Stimulated activated naive CD8-positive, alpha-beta T cell treated with anti-CD3 and anti-CD28 coated beads, Interleukin-15, amount 100 ng/mL, for 72 hours (primary cell): ENCODE data around the gene KIAA1217.

Experiments used
- ATAC-seq: fragments of 150-1000 bp; cut with Tn5 transposase; 2 replicates; pipeline ENCODE4 v1.10.0; 2021; ENCODE audit warnings: mild to moderate bottlenecking, moderate library complexity
- DNase-seq, 2 donors: peaks; one replicate each; pipeline ENCODE4 v3.0.0; 2021 to 2022
- H3K27ac Mint-ChIP-seq, 2 donors: one replicate each; pipeline ENCODE4 v1.8.0; 2022; ENCODE audit warnings: mild to moderate bottlenecking in 2 of 2, mixed read lengths in 2 of 2, moderate library complexity in 2 of 2
- H3K27me3 Mint-ChIP-seq: one replicate; pipeline ENCODE4 v1.8.0; 2022; ENCODE audit warnings: mixed read lengths
- H3K4me1 Mint-ChIP-seq: one replicate; pipeline ENCODE4 v1.8.0; 2022; ENCODE audit warnings: mild to moderate bottlenecking, mixed read lengths
- H3K4me3 Mint-ChIP-seq, 2 donors: one replicate each; pipeline ENCODE4 v1.8.0; 2022; ENCODE audit warnings: mild to moderate bottlenecking in 2 of 2, mixed read lengths in 2 of 2, moderate library complexity in 1 of 2
- H3K9me3 Mint-ChIP-seq, 2 donors: one replicate each; pipeline ENCODE4 v1.8.0; 2022; ENCODE audit warnings: mixed read lengths in 2 of 2

KIAA1217 gene

DNA sequence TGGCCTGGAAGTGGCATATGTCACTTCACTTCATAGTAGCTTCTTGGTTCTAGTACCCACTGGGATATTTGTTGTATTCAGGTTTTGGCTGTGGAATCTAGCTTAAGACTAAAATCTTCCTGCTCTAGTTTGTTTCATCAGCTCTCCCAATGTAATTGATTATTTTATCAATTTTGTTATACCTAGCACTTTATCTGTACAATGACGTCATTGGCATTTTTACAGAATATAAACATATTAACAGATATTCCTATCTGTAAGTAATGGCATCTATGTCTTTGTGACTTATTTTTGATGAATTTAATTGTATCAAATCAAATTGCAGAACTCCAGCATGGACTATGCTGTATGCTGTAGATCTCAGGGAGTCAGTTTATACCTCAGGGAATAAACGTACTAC, 19.7 kb downstream of the KIAA1217 start:
- Mint-ChIP-seq H3K27me3 (no peaks in the 10 kb centered on the region), H3K4me1 (no peaks in the 10 kb centered on the region), H3K9me3 (no peaks in the 10 kb centered on the region), H3K27ac (no peak overlapping the region), H3K4me3 (no peak overlapping the region)
- DNase-seq (no peak), ATAC-seq (no peak)

GRCh38 chr10:24229909-24230308, 21.0 kb downstream of the KIAA1217 start:
- DNase-seq, result no peak
- ATAC-seq, result no peak
- Mint-ChIP-seq H3K27ac (no peak overlapping the region), H3K27me3 (no peaks in the 10 kb centered on the region), H3K4me3 (no peak overlapping the region), H3K4me1 (no peaks in the 10 kb centered on the region), H3K9me3 (no peaks in the 10 kb centered on the region)

GRCh38 chr10:24231200-24231599, 22.3 kb downstream of the KIAA1217 start:
- H3K27me3 Mint-ChIP-seq, result no peaks in the 10 kb centered on the region
- H3K4me3 Mint-ChIP-seq, result no peak overlapping the region
- H3K27ac Mint-ChIP-seq, result no peak overlapping the region
- no peak for ATAC-seq
- no peaks in the 10 kb centered on the region for H3K9me3 Mint-ChIP-seq
- no peaks in the 10 kb centered on the region for H3K4me1 Mint-ChIP-seq
- no peak for DNase-seq

GRCh38 chr10:24234784-24235183, 25.8 kb downstream of the KIAA1217 start:
- ATAC-seq, result no peak
- Mint-ChIP-seq H3K4me1 (no peaks in the 10 kb centered on the region), H3K4me3 (no peak overlapping the region), H3K27ac (no peak overlapping the region), H3K27me3 (peaks cover 28% of the 10 kb centered on the region), H3K9me3 (no peaks in the 10 kb centered on the region)
- no peak for DNase-seq

DNA sequence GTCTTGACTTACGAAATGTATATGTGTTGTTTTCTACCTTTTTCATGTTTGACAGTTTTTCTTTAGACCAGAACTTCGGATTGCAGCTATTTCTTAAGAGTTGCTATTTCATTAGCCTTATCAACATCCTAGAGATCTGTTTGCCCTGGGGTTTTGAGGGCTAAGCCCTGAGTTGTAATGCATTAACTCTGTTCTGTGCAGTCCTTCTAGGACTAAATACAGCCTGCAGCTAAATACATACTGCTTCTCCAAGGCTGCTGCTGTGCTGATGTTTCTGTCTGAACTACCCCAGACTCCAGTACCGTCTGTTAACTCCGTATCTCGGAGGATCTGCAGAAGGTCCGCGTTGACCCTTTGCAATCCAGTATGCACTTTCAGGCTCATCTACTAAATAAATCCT, 26.5 kb downstream of the KIAA1217 start:
- Mint-ChIP-seq H3K9me3 (no peaks in the 10 kb centered on the region), H3K4me1 (no peaks in the 10 kb centered on the region), H3K27ac (no peak overlapping the region), H3K4me3 (no peak overlapping the region), H3K27me3 (peaks cover 33% of the 10 kb centered on the region)
- DNase-seq, result no peak
- ATAC-seq, result no peak

GRCh38 chr10:24237801-24238395, 29.0 kb downstream of the KIAA1217 start:
- Mint-ChIP-seq H3K9me3 (no peaks in the 10 kb centered on the region), H3K4me3 (no peak overlapping the region), H3K27me3 (peaks cover 39% of the 10 kb centered on the region), H3K4me1 (no peaks in the 10 kb centered on the region), H3K27ac (no peak overlapping the region)
- no peak for ATAC-seq
- DNase-seq, result no peak

DNA sequence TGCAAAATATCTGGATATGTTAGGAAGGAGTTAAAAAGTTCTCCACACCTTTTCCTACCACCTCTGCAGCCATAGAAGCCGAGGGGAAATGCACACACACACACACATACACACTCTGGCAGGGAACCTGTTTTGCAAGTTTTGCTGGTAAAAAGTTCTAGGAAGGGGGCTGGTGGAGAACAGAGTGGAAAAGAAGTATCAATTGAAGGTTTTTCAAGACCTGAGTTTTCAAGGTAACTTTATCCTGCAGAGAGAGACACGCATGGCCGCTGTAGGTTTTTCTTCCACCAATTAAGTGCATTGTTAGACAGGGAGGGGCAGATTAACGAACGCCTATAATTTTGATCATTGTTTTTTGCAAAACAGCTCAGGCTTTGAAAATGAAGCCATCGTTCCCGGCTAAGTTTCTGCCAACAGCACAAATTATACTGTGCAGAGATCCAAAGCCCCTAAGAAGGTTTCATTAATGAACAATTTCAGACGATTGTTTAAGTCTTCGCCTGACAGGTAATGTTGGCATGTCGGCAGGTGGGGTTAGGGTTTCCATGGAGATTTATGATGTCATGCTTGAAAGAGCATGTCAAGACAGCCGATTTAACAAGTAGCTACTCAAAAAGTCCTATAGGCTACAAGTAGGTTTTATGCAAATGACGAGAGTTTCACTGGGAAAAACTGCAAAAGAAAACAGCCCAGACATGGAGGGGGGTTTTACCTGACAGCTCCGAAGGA, 29.7 kb downstream of the KIAA1217 start:
- no peak overlapping the region for H3K27ac Mint-ChIP-seq
- no peak overlapping the region for H3K4me3 Mint-ChIP-seq
- no peaks in the 10 kb centered on the region for H3K4me1 Mint-ChIP-seq
- DNase-seq, result no peak
- peaks cover 40% of the 10 kb centered on the region for H3K27me3 Mint-ChIP-seq
- H3K9me3 Mint-ChIP-seq, result no peaks in the 10 kb centered on the region
- no peak for ATAC-seq

- ATAC-seq (no peak), DNase-seq (no peak)
- Mint-ChIP-seq H3K4me1 (no peaks in the 10 kb centered on the region), H3K27me3 (peaks cover 40% of the 10 kb centered on the region), H3K9me3 (no peaks in the 10 kb centered on the region), H3K27ac (no peak overlapping the region), H3K4me3 (no peak overlapping the region)
Measured at GRCh38 chr10:24239289-24240040, 30.5 kb downstream of the KIAA1217 start.

- ATAC-seq (no peak), DNase-seq (no peak)
- Mint-ChIP-seq H3K4me3 (no peak overlapping the region), H3K27me3 (peaks cover 40% of the 10 kb centered on the region), H3K9me3 (no peaks in the 10 kb centered on the region), H3K27ac (no peak overlapping the region), H3K4me1 (no peaks in the 10 kb centered on the region)
Measured at GRCh38 chr10:24240041-24240751, 31.3 kb downstream of the KIAA1217 start.

- Mint-ChIP-seq H3K4me1 (no peaks in the 10 kb centered on the region), H3K4me3 (no peak overlapping the region), H3K27ac (no peak overlapping the region), H3K9me3 (no peaks in the 10 kb centered on the region), H3K27me3 (peaks cover 51% of the 10 kb centered on the region)
- ATAC-seq (no peak), DNase-seq (no peak)
Measured at GRCh38 chr10:24241536-24242040, 32.6 kb downstream of the KIAA1217 start.

GRCh38 chr10:24242562-24242961, 33.6 kb downstream of the KIAA1217 start:
- DNase-seq (no peak), ATAC-seq (no peak)
- Mint-ChIP-seq H3K9me3 (no peaks in the 10 kb centered on the region), H3K4me3 (no peak overlapping the region), H3K27ac (no peak overlapping the region), H3K27me3 (peaks cover 45% of the 10 kb centered on the region), H3K4me1 (no peaks in the 10 kb centered on the region)

DNA sequence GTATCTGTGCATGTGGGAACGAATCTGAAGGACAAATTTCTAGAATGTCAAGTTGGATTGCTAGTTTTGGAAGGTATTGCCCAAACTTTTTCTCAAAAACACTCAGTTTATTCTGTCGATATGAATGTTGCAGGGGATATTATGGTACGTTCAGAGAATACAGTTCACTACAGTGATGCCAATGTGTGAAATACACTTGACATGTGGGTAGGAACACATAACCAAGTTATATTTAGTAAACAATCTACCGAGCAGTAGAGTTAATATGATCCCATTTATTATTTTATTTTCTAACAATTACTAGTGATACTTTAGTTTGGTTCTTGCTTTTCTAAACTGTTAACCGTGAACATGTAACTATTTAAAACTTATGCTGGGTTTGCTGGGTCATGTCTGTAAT, 37.4 kb downstream of the KIAA1217 start:
- Mint-ChIP-seq H3K4me3 (no peak overlapping the region), H3K27me3 (peaks cover 19% of the 10 kb centered on the region), H3K4me1 (no peaks in the 10 kb centered on the region), H3K9me3 (no peaks in the 10 kb centered on the region), H3K27ac (no peak overlapping the region)
- DNase-seq (no peak), ATAC-seq (no peak)

DNA sequence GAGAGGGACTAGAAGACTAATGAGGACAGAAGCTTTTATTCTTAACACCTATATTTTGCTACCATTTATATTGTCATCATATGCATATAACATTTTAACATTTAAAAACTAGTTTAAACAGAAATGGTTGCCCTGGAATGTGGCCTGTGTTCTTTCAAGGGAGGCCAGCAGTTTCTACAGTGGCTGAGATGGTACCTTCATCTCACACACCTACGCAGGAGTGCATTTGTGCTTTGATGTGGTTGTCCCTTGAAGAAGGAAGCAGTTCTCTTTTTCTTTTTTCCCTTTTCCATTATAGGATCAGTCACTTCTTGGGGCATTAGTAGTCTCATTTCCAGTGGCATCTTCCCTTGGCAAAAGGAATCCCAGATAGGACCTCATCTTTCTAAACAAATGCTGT, 38.9 kb downstream of the KIAA1217 start:
- ATAC-seq, result no peak

GRCh38 chr10:24249829-24250415, 41.0 kb downstream of the KIAA1217 start:
- no peak overlapping the region for H3K27ac Mint-ChIP-seq
- ATAC-seq, result no peak
- H3K4me3 Mint-ChIP-seq, result no peak overlapping the region
- no peaks in the 10 kb centered on the region for H3K4me1 Mint-ChIP-seq
- DNase-seq, result no peak
- no peaks in the 10 kb centered on the region for H3K9me3 Mint-ChIP-seq
- H3K27me3 Mint-ChIP-seq, result peaks cover 11% of the 10 kb centered on the region

More for the DNA sequence above, 38.9 kb downstream of the KIAA1217 start:
- H3K27ac Mint-ChIP-seq, result no peak overlapping the region
- no peak overlapping the region for H3K4me3 Mint-ChIP-seq
- no peaks in the 10 kb centered on the region for H3K4me1 Mint-ChIP-seq
- H3K27me3 Mint-ChIP-seq, result peaks cover 13% of the 10 kb centered on the region
- DNase-seq, result no peak
- H3K9me3 Mint-ChIP-seq, result no peaks in the 10 kb centered on the region

DNA sequence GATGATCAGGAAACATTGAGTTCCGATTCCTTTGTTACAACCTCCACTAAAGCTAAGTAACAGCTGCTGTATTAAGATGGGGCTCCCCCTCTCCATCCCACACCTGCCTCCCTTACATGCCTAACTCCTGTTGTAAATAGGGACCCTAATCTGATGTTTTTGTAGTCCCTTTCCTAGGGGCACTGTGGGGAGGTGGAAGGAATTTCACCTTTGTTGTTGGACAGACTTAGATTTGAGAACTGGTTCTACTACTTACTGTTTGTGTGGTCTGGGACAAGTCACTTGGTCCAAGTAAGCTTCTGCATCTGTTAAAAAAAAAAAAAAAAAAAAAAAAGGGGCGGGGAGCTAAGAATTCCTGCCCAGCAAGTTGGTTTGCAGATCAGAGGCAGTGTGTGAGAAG, 42.6 kb downstream of the KIAA1217 start:
- no peak overlapping the region for H3K27ac Mint-ChIP-seq
- ATAC-seq (no peak), DNase-seq (no peak)
- H3K4me3 Mint-ChIP-seq, result no peak overlapping the region
- H3K9me3 Mint-ChIP-seq, result no peaks in the 10 kb centered on the region
- no peaks in the 10 kb centered on the region for H3K4me1 Mint-ChIP-seq
- H3K27me3 Mint-ChIP-seq, result no peaks in the 10 kb centered on the region
